Activated CD4-positive, alpha-beta T cell treated with anti-CD3 and anti-CD28 coated beads, Interleukin-2, Interleukin-6, amounts not matched to agents 100 ng/mL and 50 ng/mL, durations not matched to agents 16 hours and 8 hours (primary cell): ENCODE results near the gene ERCC2.

Source experiments
- DNase-seq: peaks from one replicate; pipeline ENCODE4 v3.0.0-alpha.2; 2020

The ERCC2 gene

GRCh38 chr19:45400192-45400591 lies 29.8 kb upstream of the ERCC2 start:
- DNase-seq, result no peak

- no peak for DNase-seq
Observed at GRCh38 chr19:45395821-45396617, 25.6 kb upstream of the ERCC2 start.

GRCh38 chr19:45391871-45392665 lies 21.7 kb upstream of the ERCC2 start:
- DNase-seq, result no peak

DNA sequence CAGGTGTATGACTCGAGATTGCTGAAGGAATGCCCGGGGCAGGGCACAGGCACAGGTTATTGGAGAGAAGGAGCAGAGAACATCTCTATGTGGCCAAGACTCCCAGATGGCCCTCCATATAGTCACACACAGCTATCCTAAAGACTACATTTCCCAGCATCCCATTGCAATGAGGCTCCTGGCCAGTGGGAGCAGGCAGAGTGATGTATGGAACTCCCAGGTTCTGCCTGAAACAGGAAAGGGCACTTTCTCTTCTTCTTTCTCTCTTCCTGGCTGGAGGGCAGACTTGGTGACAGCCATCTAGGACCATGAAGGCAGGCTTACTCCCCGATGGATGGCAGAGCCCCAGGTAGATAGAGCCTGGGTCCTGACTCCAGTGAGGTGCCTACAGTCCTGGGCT lies 21.0 kb upstream of the ERCC2 start:
- DNase-seq, result peak; percentile 18

DNA sequence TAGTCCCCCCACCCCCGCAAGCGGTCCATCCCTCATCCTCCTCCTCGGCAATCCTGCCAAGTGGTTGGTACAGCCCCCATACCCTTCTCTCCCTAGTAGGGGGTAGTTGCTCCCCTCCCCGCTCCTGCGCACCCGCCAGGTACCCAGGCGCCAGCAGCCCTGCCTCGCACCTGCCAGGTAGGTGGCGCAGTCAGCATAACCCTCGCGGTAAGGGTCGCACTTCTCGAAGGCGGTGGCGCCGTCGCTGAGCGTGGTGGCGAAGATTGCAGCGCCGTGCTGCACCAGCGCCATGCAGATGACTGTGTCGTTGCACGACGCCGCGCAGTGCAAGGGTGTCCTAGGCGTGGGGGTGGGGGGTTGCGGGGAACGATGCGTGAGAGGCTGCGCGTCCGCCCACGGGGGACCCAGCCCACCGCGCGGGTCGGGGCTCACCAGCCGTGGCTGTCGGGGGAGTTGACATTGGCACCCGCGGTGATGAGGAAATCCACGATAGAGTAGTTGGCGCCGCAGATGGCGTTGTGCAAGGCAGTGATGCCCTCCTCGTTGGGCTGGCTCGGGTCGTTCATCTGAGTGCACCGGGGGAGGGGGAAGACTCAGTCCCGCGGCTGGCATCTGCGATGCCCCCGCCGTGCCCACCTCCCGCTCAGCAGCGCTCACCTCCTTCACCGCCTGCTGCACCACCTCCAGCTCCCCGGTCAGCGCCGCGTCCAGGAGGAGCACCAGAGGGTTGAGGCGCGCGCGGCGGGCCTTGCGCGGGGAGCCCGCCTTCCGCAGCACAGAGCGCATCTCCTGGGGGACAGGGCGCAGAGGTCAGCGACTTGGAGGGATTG lies 15.2 kb upstream of the ERCC2 start:
- no peak for DNase-seq

DNA sequence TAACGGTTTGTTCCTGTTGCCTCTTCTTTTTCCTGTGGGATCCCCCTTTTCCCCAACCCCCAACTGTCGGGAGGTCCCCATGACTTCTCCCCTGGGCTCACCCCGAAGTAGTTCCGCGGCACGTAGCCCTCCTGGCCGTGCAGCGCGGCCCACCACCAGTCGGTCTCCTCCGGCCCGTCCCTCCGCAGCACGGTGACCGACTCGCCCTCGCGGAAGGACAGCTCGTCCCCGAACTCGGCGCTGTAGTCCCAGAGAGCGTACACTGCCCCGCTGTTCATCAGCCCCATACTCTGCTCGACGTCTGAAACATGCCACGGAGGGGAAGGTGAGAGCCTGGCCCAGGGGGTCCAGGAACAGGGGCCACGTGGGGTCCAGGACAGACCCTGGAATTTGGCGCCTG lies 12.1 kb upstream of the ERCC2 start:
- DNase-seq, result no peak

- no peak for DNase-seq
Observed at GRCh38 chr19:45380107-45380506, 9.7 kb upstream of the ERCC2 start.

GRCh38 chr19:45376045-45376724 lies 5.8 kb upstream of the ERCC2 start:
- DNase-seq, result no peak

DNA sequence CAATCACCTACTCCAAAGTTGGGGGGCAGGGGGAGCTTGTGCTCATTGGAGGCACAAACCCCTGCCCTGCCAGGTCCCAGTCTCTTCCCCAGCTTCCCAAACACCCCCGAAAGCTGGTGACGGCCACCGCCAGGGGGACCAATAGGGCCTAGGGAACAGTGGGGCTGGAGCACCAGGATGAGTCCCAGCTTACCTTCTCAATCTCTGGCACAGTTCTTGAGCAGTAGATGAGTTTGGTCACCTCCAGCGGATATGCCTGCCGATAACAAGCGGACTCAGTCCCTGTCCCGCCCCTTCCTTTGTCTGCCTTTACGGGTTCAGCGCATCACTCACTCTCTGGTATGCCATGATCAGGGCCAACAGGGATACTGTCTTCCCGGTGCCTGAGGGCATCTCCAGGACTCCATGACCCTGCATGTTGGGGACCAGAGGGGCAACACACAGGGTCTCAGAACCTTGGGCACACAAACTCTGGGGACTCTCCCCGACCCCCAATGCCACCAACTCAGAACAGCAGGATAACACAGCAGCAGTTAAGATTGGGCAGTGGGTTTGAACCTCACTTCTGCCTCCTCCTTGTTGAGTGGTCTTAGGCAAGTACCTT lies 1.5 kb downstream of the ERCC2 start:
- no peak for DNase-seq

DNA sequence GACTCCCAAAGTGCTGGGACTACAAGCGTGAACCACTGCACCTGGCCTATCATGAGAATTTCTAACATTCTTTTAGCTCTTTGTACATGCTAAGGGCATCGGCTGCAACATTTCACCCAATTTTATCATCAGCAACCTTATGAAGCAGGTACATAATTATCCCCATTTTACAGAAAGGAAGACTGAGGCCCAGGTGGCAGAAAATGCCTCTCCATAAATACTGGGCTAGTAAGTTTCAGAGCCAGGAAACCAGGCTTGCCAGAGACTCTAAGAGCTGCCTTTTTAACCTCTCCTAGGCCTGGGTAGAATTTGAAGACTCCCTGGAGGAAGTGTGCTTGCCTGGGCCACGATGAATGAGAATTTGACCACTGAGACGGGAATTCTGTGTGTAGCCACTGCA lies 2.2 kb downstream of the ERCC2 start:
- no peak for DNase-seq

- no peak for DNase-seq
Observed at GRCh38 chr19:45364696-45365095, 5.7 kb downstream of the ERCC2 start.

DNA sequence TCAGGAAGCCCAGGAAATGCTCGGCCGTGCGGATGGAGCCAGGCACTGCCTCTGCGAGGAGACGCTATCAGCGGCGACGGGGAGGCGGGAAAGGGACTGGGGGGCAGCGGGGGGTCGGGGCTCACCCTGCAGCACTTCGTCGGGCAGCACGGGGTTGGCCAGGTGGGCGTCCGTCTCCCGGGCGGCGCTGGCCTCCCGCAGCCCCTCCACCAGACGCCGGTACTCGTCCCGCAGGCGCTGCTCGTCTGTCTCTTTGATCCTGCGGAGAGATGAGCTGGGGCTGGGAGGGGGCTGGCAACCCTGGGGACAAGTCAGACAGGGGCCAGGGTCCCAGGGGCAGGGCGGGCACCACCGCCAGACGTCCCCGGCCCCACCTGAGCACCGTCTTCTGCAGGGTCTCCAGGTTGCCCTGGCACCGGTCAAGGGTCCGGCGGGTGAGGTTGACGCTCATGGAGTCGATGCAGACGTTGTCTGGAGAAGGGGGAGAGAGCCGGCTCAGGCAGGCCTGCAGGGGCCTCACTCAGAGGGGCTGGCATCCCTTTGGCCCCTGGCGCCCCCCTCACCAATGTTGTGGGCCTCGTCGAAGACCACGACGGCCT lies 6.4 kb downstream of the ERCC2 start:
- no peak for DNase-seq

GRCh38 chr19:45362291-45362690 lies 8.1 kb downstream of the ERCC2 start:
- DNase-seq, result no peak

- no peak for DNase-seq
Observed at GRCh38 chr19:45361608-45362007, 8.8 kb downstream of the ERCC2 start.

DNA sequence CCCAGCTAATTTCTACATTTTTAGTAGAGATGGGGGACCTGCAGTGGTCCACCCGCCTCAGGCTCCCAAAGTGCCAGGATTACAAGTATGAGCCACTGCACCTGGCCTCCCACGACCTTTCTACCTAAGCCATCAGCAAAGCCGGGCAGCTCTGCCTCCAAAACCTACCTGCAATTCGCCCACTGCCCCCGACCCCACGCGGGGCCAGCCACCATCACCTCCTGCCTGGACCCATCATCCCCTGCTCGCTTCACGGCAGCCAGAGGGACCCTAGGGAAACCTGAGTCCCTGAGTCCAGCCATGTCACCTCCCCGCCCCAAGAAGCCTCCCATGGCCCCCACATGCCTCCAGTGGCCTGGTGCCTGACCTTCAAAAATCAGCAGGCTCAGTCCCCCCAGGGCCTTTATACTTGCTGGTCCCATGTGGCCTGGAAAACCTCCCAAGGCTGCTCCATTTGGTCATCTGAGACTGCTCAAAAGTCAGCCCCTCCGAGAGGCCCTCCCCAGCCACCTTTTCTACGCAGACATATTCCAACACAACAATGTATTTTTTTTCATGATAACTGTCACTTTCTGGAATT lies 12.1 kb downstream of the ERCC2 start:
- no peak for DNase-seq

DNA sequence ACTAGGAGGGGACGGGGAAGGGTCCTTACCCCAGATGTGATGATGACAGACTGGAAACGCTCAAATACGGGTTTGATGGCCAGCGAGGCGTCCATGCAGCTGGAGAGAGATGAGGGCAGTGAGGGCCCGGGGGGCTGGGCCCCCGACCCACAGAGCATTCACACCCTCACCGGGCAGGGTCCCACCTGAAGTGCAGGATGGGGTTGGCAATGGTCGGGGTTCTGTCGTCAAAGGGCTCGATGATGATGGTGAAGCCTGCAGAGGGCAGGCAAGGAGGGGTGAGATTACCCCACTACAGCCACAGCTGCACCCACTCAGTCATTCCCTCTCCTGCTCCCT lies 13.0 kb downstream of the ERCC2 start:
- no peak for DNase-seq

DNA sequence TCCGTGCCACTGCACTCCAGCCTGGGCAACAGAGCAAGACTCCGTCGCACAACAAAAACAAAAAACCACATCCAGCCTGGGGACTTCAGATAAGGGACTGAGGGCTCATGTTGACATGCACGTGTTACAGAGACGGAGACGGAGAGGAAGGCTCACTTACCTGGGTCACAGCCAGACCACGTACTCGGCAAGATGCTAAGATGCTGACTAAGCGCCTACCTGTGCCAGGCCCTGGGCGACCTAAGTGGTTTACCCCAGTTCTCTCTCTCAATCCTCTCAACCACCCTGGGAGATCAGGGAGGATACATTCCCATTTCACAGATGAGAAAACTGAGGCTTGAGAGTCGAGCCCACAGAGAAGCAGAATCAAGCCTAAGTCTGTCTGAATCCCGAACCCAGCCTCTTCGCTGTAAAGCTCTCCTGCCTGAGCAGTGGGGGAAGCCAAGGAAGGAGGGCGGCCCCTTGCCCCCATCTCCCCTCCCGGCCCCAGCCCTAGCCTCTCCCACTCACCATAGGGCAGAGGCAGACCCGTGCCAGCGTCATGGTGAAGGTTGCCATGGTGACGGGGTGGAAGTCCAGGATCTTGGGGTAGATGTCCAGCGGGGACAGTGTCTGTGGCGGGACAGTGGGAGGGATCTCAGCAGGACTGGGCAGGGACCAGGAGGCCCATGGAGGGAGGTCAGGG lies 13.5 kb downstream of the ERCC2 start:
- DNase-seq, result no peak

- no peak for DNase-seq
Observed at GRCh38 chr19:45355910-45356309, 14.5 kb downstream of the ERCC2 start.

DNA sequence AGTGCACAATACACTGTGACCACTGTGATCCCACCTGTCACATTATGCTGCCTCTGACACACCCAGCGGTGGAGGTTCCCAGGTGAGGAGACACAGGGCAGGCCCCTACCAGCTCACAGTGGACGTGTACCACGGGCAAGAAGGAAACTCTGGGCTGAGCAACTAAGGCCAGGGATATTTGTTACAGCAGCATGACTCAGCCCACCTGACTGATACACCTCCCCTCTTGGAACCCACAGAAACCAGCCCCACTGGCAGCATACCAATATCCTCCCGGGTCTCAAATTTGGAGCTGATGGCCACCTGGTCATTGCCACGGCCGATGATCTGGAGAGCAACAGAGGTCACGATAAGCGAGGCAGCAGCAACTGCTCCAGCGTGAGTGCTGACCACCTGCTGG lies 15.0 kb downstream of the ERCC2 start:
- DNase-seq, result no peak

DNA sequence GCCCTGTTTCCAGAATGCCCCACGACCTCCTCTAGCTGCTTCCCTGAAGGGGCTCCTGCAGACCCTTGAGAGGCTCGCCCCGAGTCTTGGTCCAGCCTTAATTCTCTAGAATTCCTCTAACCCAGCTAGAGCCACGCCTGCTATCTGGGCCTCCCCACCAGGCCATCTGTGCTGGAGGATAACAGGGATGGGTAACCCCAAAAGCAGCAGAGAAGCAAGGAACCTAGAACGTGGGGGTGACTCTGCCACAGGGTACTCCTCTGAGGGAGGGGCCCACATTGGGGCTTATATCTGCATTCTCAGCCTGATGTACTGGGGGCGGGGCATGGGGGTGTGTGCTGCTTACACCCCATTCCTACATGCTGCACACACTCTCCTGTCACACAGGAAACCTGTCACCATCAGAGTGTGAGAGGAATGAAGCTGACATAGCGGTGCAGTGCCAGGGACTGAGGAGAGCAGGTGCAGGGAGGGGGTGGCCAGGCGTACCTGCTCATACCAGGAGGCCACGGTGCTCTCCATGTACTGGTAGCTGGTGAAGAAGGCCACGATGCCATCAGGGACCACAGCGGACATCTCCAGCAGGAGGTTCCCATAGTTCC lies 16.0 kb downstream of the ERCC2 start:
- DNase-seq, result no peak
